ENCODE data around the gene ANK3.

The ANK3 gene

DNA sequence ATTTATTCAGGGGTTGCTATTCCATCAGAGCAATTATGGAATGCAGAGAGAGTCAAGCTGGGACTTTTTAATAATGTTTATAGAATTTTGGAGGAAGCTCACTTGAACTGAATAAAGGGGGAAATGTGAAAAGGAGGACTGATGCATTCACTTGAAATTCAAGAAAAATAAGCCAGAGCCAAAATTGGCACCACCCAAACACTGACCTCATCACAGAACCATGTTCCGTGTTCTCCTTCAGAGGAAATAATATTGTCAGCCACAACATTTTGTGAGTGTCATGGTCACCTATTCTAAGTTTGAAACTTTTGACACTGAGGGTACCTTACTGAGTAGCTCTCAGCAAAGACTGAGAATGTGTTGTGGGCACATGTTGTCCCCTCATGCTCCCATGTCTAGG, 207.0 kb downstream of the ANK3 start:
- no peak for TF ChIP-seq REST (IDR thresholded peaks at IDR 0.05; ENCODE audit: insufficient read depth in 1 of 2, low read depth in 2 of 2, low read length in 2 of 2)
- TF ChIP-seq SIN3A (IDR thresholded peaks at IDR 0.05; ENCODE audit: borderline replicate concordance, insufficient read depth, low read length): no peak
- TF ChIP-seq TAF1 (IDR thresholded peaks at IDR 0.05; ENCODE audit: borderline replicate concordance, insufficient read depth, low read length): no peak
- TF ChIP-seq POLR2AphosphoS5 (IDR thresholded peaks at IDR 0.05; ENCODE audit: low read depth, low read length): no peak
- no peak for TF ChIP-seq FOXP2 (optimal IDR thresholded peaks at IDR 0.05; ENCODE audit: borderline replicate concordance, extremely low read depth, extremely low read length, insufficient read depth)

- TF ChIP-seq REST (IDR thresholded peaks at IDR 0.05; ENCODE audit: insufficient read depth in 1 of 2, low read depth in 2 of 2, low read length in 2 of 2): no peak
- no peak for TF ChIP-seq FOXP2 (optimal IDR thresholded peaks at IDR 0.05; ENCODE audit: borderline replicate concordance, extremely low read depth, extremely low read length, insufficient read depth)
- TF ChIP-seq SIN3A (IDR thresholded peaks at IDR 0.05; ENCODE audit: borderline replicate concordance, insufficient read depth, low read length): no peak
- no peak for TF ChIP-seq POLR2AphosphoS5 (IDR thresholded peaks at IDR 0.05; ENCODE audit: low read depth, low read length)
- TF ChIP-seq TAF1 (IDR thresholded peaks at IDR 0.05; ENCODE audit: borderline replicate concordance, insufficient read depth, low read length): no peak
These were observed 212.8 kb downstream of the ANK3 start for GRCh38 chr10:60176925-60177324.

GRCh38 chr10:60175441-60175971, 214.2 kb downstream of the ANK3 start:
- TF ChIP-seq FOXP2 (optimal IDR thresholded peaks at IDR 0.05; ENCODE audit: borderline replicate concordance, extremely low read depth, extremely low read length, insufficient read depth): no peak
- no peak for TF ChIP-seq TAF1 (IDR thresholded peaks at IDR 0.05; ENCODE audit: borderline replicate concordance, insufficient read depth, low read length)
- no peak for TF ChIP-seq REST (IDR thresholded peaks at IDR 0.05; ENCODE audit: insufficient read depth in 1 of 2, low read depth in 2 of 2, low read length in 2 of 2)
- no peak for TF ChIP-seq SIN3A (IDR thresholded peaks at IDR 0.05; ENCODE audit: borderline replicate concordance, insufficient read depth, low read length)
- TF ChIP-seq POLR2AphosphoS5 (IDR thresholded peaks at IDR 0.05; ENCODE audit: low read depth, low read length): no peak

GRCh38 chr10:60172363-60172990, 217.2 kb downstream of the ANK3 start:
- no peak for TF ChIP-seq REST (IDR thresholded peaks at IDR 0.05; ENCODE audit: insufficient read depth in 1 of 2, low read depth in 2 of 2, low read length in 2 of 2)
- TF ChIP-seq FOXP2 (optimal IDR thresholded peaks at IDR 0.05; ENCODE audit: borderline replicate concordance, extremely low read depth, extremely low read length, insufficient read depth): no peak
- no peak for TF ChIP-seq SIN3A (IDR thresholded peaks at IDR 0.05; ENCODE audit: borderline replicate concordance, insufficient read depth, low read length)
